Neural cell (in vitro differentiated cells): ENCODE data around the gene CHODL. TPM values are rescaled to one million over a fixed set of nuclear protein-coding genes. Genes with fewer than 3 reads are reported as not detected.

Source experiments
- H2AFZ ChIP-seq: fragments of 200-600, 300-800 bp; sonication (generic), shearing (Covaris generic); 2 replicates; pipeline ENCODE4 v1.6.0; 2014; ENCODE audit warnings: low read depth, mild to moderate bottlenecking, antibody characterized with exemption, low read length, moderate library complexity
- H3F3A ChIP-seq: fragments of 200-600 bp; shearing (Covaris generic); 2 replicates; pipeline ENCODE4 v1.6.1; 2016; ENCODE audit warnings: mild to moderate bottlenecking, moderate library complexity, mixed read lengths, antibody characterized with exemption, low read length; ENCODE audit not compliant: insufficient read depth, poor library complexity, severe bottlenecking
- H3K27ac ChIP-seq: fragments of 200-600, 300-800 bp; sonication (generic), shearing (Covaris generic); 2 replicates; pipeline ENCODE4 v1.5.1; 2014; ENCODE audit warnings: mild to moderate bottlenecking, low read length, moderate library complexity
- H3K27me3 ChIP-seq: fragments of 300-800, 200-600 bp; sonication (generic), shearing (Covaris generic); 2 replicates; pipeline ENCODE4 v1.6.0; 2014; ENCODE audit warnings: mild to moderate bottlenecking, low read depth, low read length, moderate library complexity; ENCODE audit not compliant: insufficient read depth
- H3K36me3 ChIP-seq: fragments of 300-800, 200-600 bp; sonication (generic), shearing (Covaris generic); 2 replicates; pipeline ENCODE4 v1.5.1; 2014; ENCODE audit warnings: mild to moderate bottlenecking, antibody characterized with exemption, low read length, moderate library complexity; ENCODE audit not compliant: insufficient read depth
- H3K4me2 ChIP-seq: fragments of 300-800, 200-600 bp; sonication (generic), shearing (Covaris generic); 2 replicates; pipeline ENCODE4 v1.6.0; 2014; ENCODE audit warnings: mild to moderate bottlenecking, low read length
- H3K4me3 ChIP-seq: fragments of 300-800, 200-600 bp; sonication (generic), shearing (Covaris generic); 2 replicates; pipeline ENCODE4 v1.5.1; 2014; ENCODE audit warnings: mild to moderate bottlenecking, low read length, moderate library complexity
- H3K79me2 ChIP-seq: fragments of 200-600 bp; shearing (Covaris generic); replicated peaks from 2 replicates; pipeline ENCODE4 v1.6.0; 2014; ENCODE audit warnings: mild to moderate bottlenecking, low read length, moderate library complexity; ENCODE audit not compliant: insufficient read depth
- H3K9ac ChIP-seq: fragments of 300-800, 200-600 bp; sonication (generic), shearing (Covaris generic); 2 replicates; pipeline ENCODE4 v1.6.1; 2016; ENCODE audit warnings: mild to moderate bottlenecking, low read length, mixed read lengths
- H3K9me2 ChIP-seq: fragments of 200-600 bp; shearing (Covaris generic); 2 replicates; pipeline ENCODE4 v1.6.1; 2016; ENCODE audit warnings: mild to moderate bottlenecking, low read length, mixed read lengths; ENCODE audit not compliant: insufficient read depth
- H3K9me3 ChIP-seq: fragments of 200-600, 300-800 bp; sonication (generic), shearing (Covaris generic); 2 replicates; pipeline ENCODE4 v1.6.1; 2016; ENCODE audit warnings: mild to moderate bottlenecking, mixed run types, low read length, moderate library complexity, mixed read lengths
- H4K20me1 ChIP-seq: fragments of 200-600 bp; shearing (Covaris generic); 2 replicates; pipeline ENCODE4 v1.6.1; 2016; ENCODE audit warnings: mild to moderate bottlenecking, mixed run types; ENCODE audit not compliant: insufficient read depth
- CTCF ChIP-seq: fragments of 450-650 bp; IDR thresholded peaks from 2 replicates; pipeline ENCODE4 v1.5.1; 2014; ENCODE audit warnings: antibody characterized with exemption, mild to moderate bottlenecking, moderate library complexity; ENCODE audit not compliant: poor library complexity, severe bottlenecking
- EP300 ChIP-seq: fragments of 450-650 bp; conservative IDR thresholded peaks from 2 replicates; pipeline ENCODE4 v1.6.1; 2014; ENCODE audit warnings: antibody characterized with exemption, mild to moderate bottlenecking, moderate library complexity; ENCODE audit not compliant: poor library complexity, severe bottlenecking
- EZH2 ChIP-seq: fragments of 200-600, 300-800 bp; shearing (Covaris generic), sonication (generic); IDR thresholded peaks from 2 replicates; pipeline ENCODE4 v1.6.1; 2014; ENCODE audit warnings: antibody characterized with exemption, low read length, borderline replicate concordance, mild to moderate bottlenecking; ENCODE audit not compliant: insufficient read depth, poor library complexity, severe bottlenecking
- MXI1 ChIP-seq: fragments of 450-650 bp; conservative IDR thresholded peaks from 2 replicates; pipeline ENCODE4 v1.6.1; 2014; ENCODE audit warnings: antibody characterized with exemption, mild to moderate bottlenecking; ENCODE audit not compliant: poor library complexity, severe bottlenecking
- POLR2AphosphoS5 ChIP-seq: IDR thresholded peaks from 2 replicates; pipeline ENCODE4 v1.6.1; 2012
- RAD21 ChIP-seq: fragments of 450-650 bp; conservative IDR thresholded peaks from 2 replicates; pipeline ENCODE4 v1.6.1; 2014; ENCODE audit warnings: antibody characterized with exemption, mild to moderate bottlenecking, moderate library complexity
- REST ChIP-seq: IDR thresholded peaks from 2 replicates; pipeline ENCODE4 v1.6.1; 2012; ENCODE audit warnings: borderline replicate concordance
- SMC3 ChIP-seq: fragments of 450-650 bp; conservative IDR thresholded peaks from 2 replicates; pipeline ENCODE4 v1.6.1; 2014; ENCODE audit warnings: antibody characterized with exemption, mild to moderate bottlenecking, moderate library complexity; ENCODE audit not compliant: poor library complexity
- TAF1 ChIP-seq: IDR thresholded peaks from 2 replicates; pipeline ENCODE4 v1.6.1; 2012; ENCODE audit warnings: low read depth
- polyA plus RNA-seq: library from polyadenylated mRNA; depleted of rRNA; stranded (reverse); fragments of >200 nt; gene quantifications from 2 replicates; pipeline ENCODE4 v1.2.3, GENCODE V29; 2014

The CHODL gene
- polyA plus RNA-seq, 1 donor from 2014 or later: 28.8 TPM

GRCh38 chr21:18253799-18254198 is 9.2 kb downstream of the CHODL start (continued):
- TF ChIP-seq CTCF: no peak

- H3K4me2 ChIP-seq: no peak overlapping the region
- H3K4me3 ChIP-seq: no peak overlapping the region
- H3K9ac ChIP-seq: no peak overlapping the region
- H3K9me3 ChIP-seq: no peaks in the 10 kb centered on the region
- H2AFZ ChIP-seq: no peak overlapping the region
- H3K27ac ChIP-seq: no peak overlapping the region
- H3F3A ChIP-seq: no peaks in the 10 kb centered on the region
- no peaks in the 10 kb centered on the region for H3K9me2 ChIP-seq
- H3K79me2 ChIP-seq: no peaks in the 10 kb centered on the region
- H3K36me3 ChIP-seq: no peaks in the 10 kb centered on the region
- H3K27me3 ChIP-seq: no peaks in the 10 kb centered on the region
- no peaks in the 10 kb centered on the region for H4K20me1 ChIP-seq
- TF ChIP-seq RAD21 (no peak), CTCF (peak; percentile 25)
Observed at GRCh38 chr21:18265944-18266343, 21.3 kb downstream of the CHODL start.

GRCh38 chr21:18267496-18267895 is 22.9 kb downstream of the CHODL start:
- no peak for TF ChIP-seq RAD21
- no peak for TF ChIP-seq POLR2AphosphoS5
- no peak for TF ChIP-seq REST
- TF ChIP-seq EZH2: no peak
- TF ChIP-seq CTCF: no peak
- TF ChIP-seq EP300: no peak
- no peak for TF ChIP-seq MXI1
- no peak for TF ChIP-seq TAF1
- TF ChIP-seq SMC3: no peak
- no peak overlapping the region for H3K4me3 ChIP-seq
- no peaks in the 10 kb centered on the region for H3F3A ChIP-seq
- no peaks in the 10 kb centered on the region for H3K27me3 ChIP-seq
- H3K9ac ChIP-seq: no peak overlapping the region
- H3K9me3 ChIP-seq: no peaks in the 10 kb centered on the region
- H3K79me2 ChIP-seq: no peaks in the 10 kb centered on the region
- H3K4me2 ChIP-seq: no peak overlapping the region
- H3K36me3 ChIP-seq: no peaks in the 10 kb centered on the region
- H2AFZ ChIP-seq: no peak overlapping the region
- H4K20me1 ChIP-seq: no peaks in the 10 kb centered on the region
- H3K27ac ChIP-seq: no peak overlapping the region
- H3K9me2 ChIP-seq: no peaks in the 10 kb centered on the region
